HG02938 (cell line): ENCODE data around the gene KIAA1755.

Experiments used
- ATAC-seq: cut with Tn5 transposase; IDR thresholded peaks from one replicate; pipeline ENCODE4 v1.9.1; 2021; ENCODE audit warnings: mild to moderate bottlenecking, moderate library complexity; ENCODE audit not compliant: unreplicated experiment

KIAA1755 gene

GRCh38 chr20:38260378-38261053 lies at the start of gene KIAA1755:
Gene KIAA1755, minus strand, starts transcription at chr20:38260735. Its CDS starts 235 bp downstream, at chr20:38260500.
- ATAC-seq, result no peak

DNA sequence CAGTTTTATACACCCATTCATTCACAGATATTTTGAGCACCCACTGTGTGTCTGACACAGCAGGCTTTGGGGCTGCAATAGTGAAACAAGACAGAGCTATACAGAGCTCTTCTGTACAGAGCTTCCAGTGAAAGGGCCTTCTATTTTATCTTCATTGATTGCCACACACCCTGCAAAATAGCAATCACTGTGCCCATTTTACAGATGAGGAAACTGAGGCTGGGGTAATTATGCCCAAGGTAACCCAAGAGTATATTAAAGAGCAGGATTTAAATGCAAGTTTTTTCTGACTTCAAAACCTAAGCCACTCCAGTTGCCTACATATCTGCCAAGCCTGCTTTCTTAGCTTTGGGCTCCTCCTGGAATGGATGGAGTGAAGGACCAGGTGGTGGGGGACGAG lies 47.9 kb upstream of the KIAA1755 start:
- ATAC-seq, result no peak

DNA sequence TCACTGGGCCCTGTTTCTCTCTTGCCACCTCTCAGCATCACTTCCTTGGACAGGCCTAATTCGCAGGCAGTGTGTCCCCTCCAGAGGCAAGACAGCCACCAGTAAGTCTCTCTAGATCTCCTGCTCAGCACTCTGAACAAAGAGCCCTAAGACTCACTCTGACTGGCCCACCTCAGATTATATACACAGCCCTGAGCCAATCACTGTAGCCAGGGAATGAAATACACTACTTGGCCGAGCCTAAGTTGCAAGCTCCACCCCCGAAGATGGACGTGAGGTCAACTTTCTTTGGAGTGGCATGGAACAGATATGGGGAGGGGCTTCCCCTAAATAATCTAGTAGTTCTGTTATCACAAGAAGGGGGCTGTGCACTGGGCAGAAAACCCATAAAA lies 47.5 kb upstream of the KIAA1755 start:
- no peak for ATAC-seq

DNA sequence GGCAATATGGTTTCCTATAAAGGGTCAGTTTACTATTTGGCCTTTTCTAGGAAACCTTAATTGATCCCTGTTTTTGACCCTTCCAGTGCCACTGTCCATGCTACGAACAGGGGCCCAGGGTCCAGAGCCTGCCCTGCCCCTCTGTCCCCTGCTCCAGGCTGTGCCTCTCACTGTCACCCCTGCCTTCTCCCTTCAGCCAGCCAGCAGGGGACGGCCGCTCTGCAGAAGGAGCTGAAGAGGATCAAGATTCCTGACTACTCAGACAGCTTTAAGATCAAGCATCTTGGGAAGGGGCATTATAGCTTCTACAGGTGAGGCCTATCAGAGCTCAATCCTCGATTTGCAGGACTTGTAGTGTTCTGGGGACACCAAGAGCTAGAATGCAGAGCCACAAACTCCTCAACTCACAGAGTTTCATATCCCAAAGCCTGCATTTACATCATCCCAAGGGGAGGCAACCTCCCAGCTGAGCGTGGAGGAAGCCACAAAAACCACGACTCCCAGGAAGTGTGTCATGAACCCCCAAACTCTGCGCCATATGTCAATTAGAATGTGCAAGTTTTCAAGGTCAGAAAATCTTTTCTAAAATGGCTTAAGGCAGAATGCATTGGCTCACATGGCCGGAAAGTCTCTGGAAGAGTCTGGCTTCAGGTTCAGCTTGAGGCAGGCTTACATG lies 47.0 kb upstream of the KIAA1755 start:
- ATAC-seq, result no peak

- no peak for ATAC-seq
These were observed 45.8 kb upstream of the KIAA1755 start for GRCh38 chr20:38306379-38306778.

GRCh38 chr20:38305541-38305940 lies 45.0 kb upstream of the KIAA1755 start:
- ATAC-seq, result no peak

- no peak for ATAC-seq
These were observed 44.4 kb upstream of the KIAA1755 start for GRCh38 chr20:38304845-38305447.

DNA sequence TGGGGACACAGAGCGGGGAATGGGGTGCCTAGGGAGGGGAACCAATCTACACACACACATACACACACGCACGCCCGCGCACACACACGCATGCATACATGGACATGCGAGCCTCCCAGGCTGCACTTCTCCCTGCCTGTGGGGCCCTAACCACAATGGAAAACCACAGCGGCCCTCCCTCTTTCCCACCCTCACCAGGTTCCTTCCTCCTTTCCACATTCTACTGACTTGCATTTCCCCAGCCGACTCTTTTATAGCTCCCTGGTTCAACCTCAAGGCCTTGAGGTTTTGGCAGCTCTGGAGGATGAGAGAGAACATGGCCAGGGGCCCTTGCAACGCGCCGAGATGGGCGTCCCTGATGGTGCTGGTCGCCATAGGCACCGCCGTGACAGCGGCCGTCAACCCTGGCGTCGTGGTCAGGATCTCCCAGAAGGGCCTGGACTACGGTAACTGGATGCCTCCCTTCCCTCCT lies 43.4 kb upstream of the KIAA1755 start, which contains the start of gene BPI:
Gene BPI, plus strand, starts transcription at position 249 of the 472 bp plus-strand sequence. Its CDS starts 68 bp downstream, at position 317.
- ATAC-seq, result no peak

- ATAC-seq, result no peak
These were observed 42.3 kb upstream of the KIAA1755 start for GRCh38 chr20:38302786-38303185.

GRCh38 chr20:38301309-38301708 lies 40.8 kb upstream of the KIAA1755 start:
- ATAC-seq, result no peak

- ATAC-seq, result no peak
These were observed 39.9 kb upstream of the KIAA1755 start for GRCh38 chr20:38300438-38300837.

DNA sequence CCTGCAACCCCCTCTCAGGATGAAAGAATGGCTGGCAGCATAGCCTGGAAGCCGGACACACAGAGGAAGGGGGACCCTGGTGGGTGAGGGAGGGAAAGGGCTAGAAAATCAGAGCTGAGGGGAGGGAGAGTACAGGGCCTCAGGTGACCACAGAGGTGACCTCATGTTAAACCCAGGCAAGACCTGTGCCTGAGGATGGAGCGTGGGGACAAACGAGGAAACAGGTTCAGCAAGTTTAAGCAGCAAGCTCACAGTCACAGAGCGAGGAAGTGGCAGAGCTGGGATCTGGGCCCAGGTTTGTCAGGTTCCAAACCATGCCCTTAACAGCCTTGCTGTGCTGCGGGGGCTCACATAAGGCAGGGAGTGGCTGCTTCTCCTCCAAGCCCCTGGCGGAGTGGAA lies 39.4 kb upstream of the KIAA1755 start:
- ATAC-seq, result no peak

DNA sequence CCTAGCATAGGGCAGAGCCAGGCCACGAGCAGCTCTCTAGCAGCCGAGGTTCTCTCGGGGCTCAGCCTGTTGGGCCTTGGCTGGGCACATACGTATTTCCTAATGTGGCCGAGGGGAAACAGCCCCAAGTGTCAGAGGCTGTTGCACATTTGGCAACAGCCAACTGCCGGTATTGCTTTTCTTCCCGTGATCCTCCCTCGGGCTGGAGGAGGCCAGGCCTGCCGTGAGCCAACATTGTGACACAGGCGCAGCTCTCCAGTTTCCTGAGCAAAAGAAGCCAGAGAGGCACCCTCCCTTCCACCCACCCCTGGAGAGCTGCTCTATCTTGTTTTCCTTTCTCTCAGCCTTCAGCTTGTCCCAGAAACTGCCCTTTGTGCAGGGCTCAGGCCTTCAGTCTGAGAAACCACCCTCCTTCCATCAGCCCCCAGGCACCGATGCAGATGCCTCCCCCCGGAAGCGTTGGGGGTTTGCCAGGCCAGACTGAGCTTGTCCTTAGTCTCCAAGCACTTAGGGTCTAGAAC lies 38.3 kb upstream of the KIAA1755 start:
- ATAC-seq, result no peak

- no peak for ATAC-seq
These were observed 37.6 kb upstream of the KIAA1755 start for GRCh38 chr20:38297916-38298674.

GRCh38 chr20:38296433-38296832 lies 35.9 kb upstream of the KIAA1755 start:
- no peak for ATAC-seq

GRCh38 chr20:38295811-38296210 lies 35.3 kb upstream of the KIAA1755 start:
- ATAC-seq, result no peak

DNA sequence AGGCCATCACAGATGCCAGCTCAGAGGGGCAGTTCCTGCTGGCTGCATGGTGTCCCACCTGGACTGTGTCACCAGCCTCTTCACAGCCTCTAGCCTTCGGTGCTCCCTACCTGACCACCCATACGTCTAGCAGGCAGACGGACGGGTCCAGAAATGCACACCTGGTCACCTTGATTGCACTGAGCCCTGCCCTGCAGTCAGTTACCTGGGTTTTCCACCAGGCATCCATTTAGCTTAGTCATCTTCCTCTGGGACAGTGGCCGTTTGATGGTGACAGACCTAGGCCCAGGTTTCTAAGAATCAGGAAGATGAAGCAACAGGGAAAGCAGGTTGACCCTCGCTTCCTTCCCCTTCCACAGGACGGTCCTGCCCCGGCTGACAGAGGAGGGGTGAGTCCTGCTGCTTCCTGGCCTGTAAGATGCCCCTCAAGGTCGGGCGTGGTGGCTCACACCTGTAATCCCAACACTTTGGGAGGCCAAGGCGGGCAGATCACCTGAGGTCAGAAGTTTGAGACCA lies 33.6 kb upstream of the KIAA1755 start:
- ATAC-seq, result no peak

DNA sequence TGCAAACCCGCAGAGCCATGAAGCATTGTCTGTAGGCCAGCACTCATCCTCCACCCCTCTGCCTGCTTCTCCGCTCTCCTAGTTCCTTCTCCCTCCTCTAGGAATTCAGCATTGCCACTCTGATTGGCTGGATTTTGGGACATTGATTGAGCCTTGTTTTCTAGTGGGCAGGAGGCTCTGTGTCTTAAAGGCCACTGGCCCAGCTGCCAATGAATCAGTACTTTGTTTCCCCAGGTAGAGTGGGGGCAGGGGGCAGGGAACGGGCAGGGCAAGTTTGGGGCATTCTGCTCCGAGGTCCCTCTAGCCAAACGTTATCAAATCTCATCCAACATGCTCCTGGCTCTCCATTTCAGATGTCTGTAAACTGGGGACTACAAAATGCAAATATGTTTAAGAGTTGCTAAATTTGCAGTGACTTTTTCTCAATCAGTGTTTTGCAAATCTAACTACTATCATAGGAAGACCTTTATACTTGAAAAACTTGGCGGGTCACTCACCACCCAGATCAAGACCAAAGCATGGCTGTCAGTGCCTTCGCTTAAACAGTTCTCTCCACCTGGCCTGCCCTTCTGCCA lies 33.0 kb upstream of the KIAA1755 start:
- ATAC-seq, result no peak

GRCh38 chr20:38291966-38292365 lies 31.4 kb upstream of the KIAA1755 start:
- no peak for ATAC-seq
